Upper lobe of left lung (tissue), 4 donors: ENCODE data around the gene PGK1.
"Not testable (repeated sequence)": the region's sequence is repeated elsewhere in the genome, so short reads cannot be mapped to it uniquely, and the experiment has no call there.

ENCODE experiments used
- CTCF ChIP-seq, 6 experiments: fragments of 450-650 bp in 4 of 6; fragments of 200-600 bp in 2 of 6; sonication (generic) in 2 of 6; IDR thresholded peaks; one replicate each; pipeline ENCODE4 v1.5.1; 2016 to 2019; ENCODE audit warnings: antibody characterized with exemption in 6 of 6
- EP300 ChIP-seq, 4 donors: sonication (generic); formaldehyde crosslinking; IDR thresholded peaks; one replicate each; pipeline ENCODE4 v1.5.1; 2017; ENCODE audit warnings: antibody characterized with exemption in 4 of 4, control low read depth in 2 of 4

GRCh38 chrX:78073147-78074077, 30.6 kb upstream of the PGK1 start:
- TF ChIP-seq CTCF, EP300 (IDR thresholded peaks at IDR 0.05): not testable (repeated sequence)
